ENCODE results near the gene GGNBP2. TPM values are rescaled to one million over a fixed set of nuclear protein-coding genes. Genes with fewer than 3 reads are reported as not detected.

The GGNBP2 gene
- total and polyA plus RNA-seq, 2 of the 8 experiments (the other 6 are each of a cell fraction or from before 2014, with no cell fraction given): 29.2 to 35.8 TPM

- TF ChIP-seq EZH2 (IDR thresholded peaks at IDR 0.05; ENCODE audit: low read depth, low read length, severe bottlenecking): no peak
Observed at GRCh38 chr17:36600465-36600864, 55.7 kb downstream of the GGNBP2 start (continued).
